Activated naive CD8-positive, alpha-beta T cell treated with anti-CD3 and anti-CD28 coated beads for 36 hours (primary cell): ENCODE measurements around the gene PLET1. TPM values are rescaled to one million over a fixed set of nuclear protein-coding genes. Genes with fewer than 3 reads are reported as not detected.
"Not testable (repeated sequence)": the region's sequence is repeated elsewhere in the genome, so short reads cannot be mapped to it uniquely, and the experiment has no call there.

Source experiments
- DNase-seq: peaks from one replicate; pipeline ENCODE4 v3.0.0; 2021
- H3K27ac Mint-ChIP-seq: one replicate; pipeline ENCODE4 v1.8.0; 2022; ENCODE audit warnings: mild to moderate bottlenecking, moderate library complexity, mixed read lengths
- H3K27me3 Mint-ChIP-seq: one replicate; pipeline ENCODE4 v1.8.0; 2022; ENCODE audit warnings: mild to moderate bottlenecking, mixed read lengths
- H3K36me3 Mint-ChIP-seq: one replicate; pipeline ENCODE4 v1.8.0; 2021; ENCODE audit warnings: mild to moderate bottlenecking, mixed read lengths
- H3K4me1 Mint-ChIP-seq: one replicate; pipeline ENCODE4 v1.8.0; 2021; ENCODE audit warnings: mixed read lengths
- H3K4me3 Mint-ChIP-seq: one replicate; pipeline ENCODE4 v1.8.0; 2022; ENCODE audit warnings: mild to moderate bottlenecking, moderate library complexity, mixed read lengths
- H3K9me3 Mint-ChIP-seq: one replicate; pipeline ENCODE4 v1.8.0; 2022; ENCODE audit warnings: mixed read lengths
- total RNA-seq, 2 experiments: library from RNA; stranded (reverse); gene quantifications; one replicate each; pipeline ENCODE4 v1.2.3, GENCODE V29; 2021

Gene PLET1
- total RNA-seq, 2 experiments from 2014 or later, result not detected

- H3K36me3 Mint-ChIP-seq, result no peaks in the 10 kb centered on the region
- H3K9me3 Mint-ChIP-seq, result no peaks in the 10 kb centered on the region
- no peaks in the 10 kb centered on the region for H3K27me3 Mint-ChIP-seq
- DNase-seq, result no peak
- H3K4me1 Mint-ChIP-seq, result peaks cover 1% of the 10 kb centered on the region
- no peak overlapping the region for H3K4me3 Mint-ChIP-seq
- H3K27ac Mint-ChIP-seq, result no peak overlapping the region
Observed at GRCh38 chr11:112216561-112217105, 44.0 kb downstream of the PLET1 start.

GRCh38 chr11:112215621-112216020 lies 45.0 kb downstream of the PLET1 start:
- Mint-ChIP-seq H3K4me1 (peaks cover 8% of the 10 kb centered on the region), H3K9me3 (no peaks in the 10 kb centered on the region), H3K4me3 (no peak overlapping the region), H3K36me3 (no peaks in the 10 kb centered on the region), H3K27me3 (no peaks in the 10 kb centered on the region), H3K27ac (no peak overlapping the region)
- DNase-seq, result no peak

GRCh38 chr11:112213753-112214152 lies 46.9 kb downstream of the PLET1 start:
- Mint-ChIP-seq H3K27me3 (no peaks in the 10 kb centered on the region), H3K4me1 (peaks cover 8% of the 10 kb centered on the region), H3K9me3 (no peaks in the 10 kb centered on the region), H3K36me3 (no peaks in the 10 kb centered on the region), H3K27ac (no peak overlapping the region), H3K4me3 (no peak overlapping the region)
- no peak for DNase-seq

- peaks cover 8% of the 10 kb centered on the region for H3K4me1 Mint-ChIP-seq
- no peak overlapping the region for H3K27ac Mint-ChIP-seq
- no peaks in the 10 kb centered on the region for H3K36me3 Mint-ChIP-seq
- no peak for DNase-seq
- no peaks in the 10 kb centered on the region for H3K27me3 Mint-ChIP-seq
- H3K9me3 Mint-ChIP-seq, result no peaks in the 10 kb centered on the region
- H3K4me3 Mint-ChIP-seq, result no peak overlapping the region
Observed at GRCh38 chr11:112212710-112213109, 48.0 kb downstream of the PLET1 start.

- Mint-ChIP-seq H3K27ac (no peak overlapping the region), H3K4me1 (peaks cover 8% of the 10 kb centered on the region), H3K4me3 (no peak overlapping the region), H3K27me3 (no peaks in the 10 kb centered on the region), H3K9me3 (no peaks in the 10 kb centered on the region), H3K36me3 (no peaks in the 10 kb centered on the region)
- DNase-seq, result no peak
Observed at GRCh38 chr11:112212290-112212689, 48.4 kb downstream of the PLET1 start.

GRCh38 chr11:112211536-112211935 lies 49.1 kb downstream of the PLET1 start:
- Mint-ChIP-seq H3K27ac (no peak overlapping the region), H3K9me3 (no peaks in the 10 kb centered on the region), H3K4me3 (no peak overlapping the region), H3K27me3 (no peaks in the 10 kb centered on the region), H3K36me3 (no peaks in the 10 kb centered on the region), H3K4me1 (peaks cover 10% of the 10 kb centered on the region)
- no peak for DNase-seq

- H3K36me3 Mint-ChIP-seq, result no peaks in the 10 kb centered on the region
- no peaks in the 10 kb centered on the region for H3K9me3 Mint-ChIP-seq
- no peaks in the 10 kb centered on the region for H3K27me3 Mint-ChIP-seq
- H3K4me3 Mint-ChIP-seq, result no peak overlapping the region
- H3K27ac Mint-ChIP-seq, result no peak overlapping the region
- no peak for DNase-seq
- H3K4me1 Mint-ChIP-seq, result peaks cover 10% of the 10 kb centered on the region
Observed at GRCh38 chr11:112210890-112211289, 49.8 kb downstream of the PLET1 start.

- Mint-ChIP-seq H3K27me3 (no peaks in the 10 kb centered on the region), H3K27ac (no peak overlapping the region), H3K36me3 (no peaks in the 10 kb centered on the region), H3K4me3 (no peak overlapping the region), H3K4me1 (peaks cover 4% of the 10 kb centered on the region), H3K9me3 (no peaks in the 10 kb centered on the region)
- DNase-seq, result no peak
Observed at GRCh38 chr11:112206071-112206470, 54.6 kb downstream of the PLET1 start.

GRCh38 chr11:112200252-112200651 lies 60.4 kb downstream of the PLET1 start:
- Mint-ChIP-seq H3K27me3 (no peaks in the 10 kb centered on the region), H3K4me3 (no peak overlapping the region), H3K27ac (no peak overlapping the region), H3K4me1 (no peaks in the 10 kb centered on the region), H3K9me3 (no peaks in the 10 kb centered on the region), H3K36me3 (no peaks in the 10 kb centered on the region)
- no peak for DNase-seq

GRCh38 chr11:112199101-112199500 lies 61.6 kb downstream of the PLET1 start:
- not testable (repeated sequence) for H3K36me3 Mint-ChIP-seq, H3K4me1 Mint-ChIP-seq, DNase-seq, H3K9me3 Mint-ChIP-seq, H3K4me3 Mint-ChIP-seq, H3K27ac Mint-ChIP-seq, H3K27me3 Mint-ChIP-seq

Other genes starting within 250 kb of the PLET1 start
- gene DLAT, start 235.5 kb downstream of the PLET1 start, total RNA-seq, result 10 to 100 TPM; 71.7 to 76.2 TPM
- under 1 TPM; 0.32 to 0.82 TPM for gene PIH1D2, start 186.8 kb downstream of the PLET1 start, total RNA-seq
- 10 to 100 TPM; 28.5 to 31.7 TPM for gene NKAPD1, start 186.6 kb downstream of the PLET1 start, total RNA-seq
- gene TIMM8B, start 174.1 kb downstream of the PLET1 start, total RNA-seq, result 10 to 100 TPM; 75.5 to 80.0 TPM
- 100 to 1,000 TPM; 118 to 128 TPM for gene SDHD, start 174.0 kb downstream of the PLET1 start, total RNA-seq
- under 1 TPM in 1 of 2 experiments, not detected in 1; 0.14 TPM for gene IL18, start 96.8 kb downstream of the PLET1 start, total RNA-seq
- under 1 TPM; 0.25 to 0.26 TPM for gene TEX12, start 93.5 kb downstream of the PLET1 start, total RNA-seq
- gene BCO2, start 85.3 kb downstream of the PLET1 start, total RNA-seq, result under 1 TPM; 0.40 to 0.41 TPM
- gene PTS, start 34.4 kb downstream of the PLET1 start, total RNA-seq, result 10 to 100 TPM; 28.9 to 31.0 TPM